Neural cell (in vitro differentiated cells): ENCODE measurements around the gene JDP2. TPM values are rescaled to one million over a fixed set of nuclear protein-coding genes. Genes with fewer than 3 reads are reported as not detected.

Source experiments
- H2AFZ ChIP-seq: fragments of 200-600, 300-800 bp; sonication (generic), shearing (Covaris generic); 2 replicates; pipeline ENCODE4 v1.6.0; 2014; ENCODE audit warnings: low read depth, mild to moderate bottlenecking, antibody characterized with exemption, low read length, moderate library complexity
- H3F3A ChIP-seq: fragments of 200-600 bp; shearing (Covaris generic); 2 replicates; pipeline ENCODE4 v1.6.1; 2016; ENCODE audit warnings: mild to moderate bottlenecking, moderate library complexity, mixed read lengths, antibody characterized with exemption, low read length; ENCODE audit not compliant: insufficient read depth, poor library complexity, severe bottlenecking
- H3K27ac ChIP-seq: fragments of 200-600, 300-800 bp; sonication (generic), shearing (Covaris generic); 2 replicates; pipeline ENCODE4 v1.5.1; 2014; ENCODE audit warnings: mild to moderate bottlenecking, low read length, moderate library complexity
- H3K27me3 ChIP-seq: fragments of 300-800, 200-600 bp; sonication (generic), shearing (Covaris generic); 2 replicates; pipeline ENCODE4 v1.6.0; 2014; ENCODE audit warnings: mild to moderate bottlenecking, low read depth, low read length, moderate library complexity; ENCODE audit not compliant: insufficient read depth
- H3K36me3 ChIP-seq: fragments of 300-800, 200-600 bp; sonication (generic), shearing (Covaris generic); 2 replicates; pipeline ENCODE4 v1.5.1; 2014; ENCODE audit warnings: mild to moderate bottlenecking, antibody characterized with exemption, low read length, moderate library complexity; ENCODE audit not compliant: insufficient read depth
- H3K4me2 ChIP-seq: fragments of 300-800, 200-600 bp; sonication (generic), shearing (Covaris generic); 2 replicates; pipeline ENCODE4 v1.6.0; 2014; ENCODE audit warnings: mild to moderate bottlenecking, low read length
- H3K4me3 ChIP-seq: fragments of 300-800, 200-600 bp; sonication (generic), shearing (Covaris generic); 2 replicates; pipeline ENCODE4 v1.5.1; 2014; ENCODE audit warnings: mild to moderate bottlenecking, low read length, moderate library complexity
- H3K79me2 ChIP-seq: fragments of 200-600 bp; shearing (Covaris generic); replicated peaks from 2 replicates; pipeline ENCODE4 v1.6.0; 2014; ENCODE audit warnings: mild to moderate bottlenecking, low read length, moderate library complexity; ENCODE audit not compliant: insufficient read depth
- H3K9ac ChIP-seq: fragments of 300-800, 200-600 bp; sonication (generic), shearing (Covaris generic); 2 replicates; pipeline ENCODE4 v1.6.1; 2016; ENCODE audit warnings: mild to moderate bottlenecking, low read length, mixed read lengths
- H3K9me2 ChIP-seq: fragments of 200-600 bp; shearing (Covaris generic); 2 replicates; pipeline ENCODE4 v1.6.1; 2016; ENCODE audit warnings: mild to moderate bottlenecking, low read length, mixed read lengths; ENCODE audit not compliant: insufficient read depth
- H3K9me3 ChIP-seq: fragments of 200-600, 300-800 bp; sonication (generic), shearing (Covaris generic); 2 replicates; pipeline ENCODE4 v1.6.1; 2016; ENCODE audit warnings: mild to moderate bottlenecking, mixed run types, low read length, moderate library complexity, mixed read lengths
- H4K20me1 ChIP-seq: fragments of 200-600 bp; shearing (Covaris generic); 2 replicates; pipeline ENCODE4 v1.6.1; 2016; ENCODE audit warnings: mild to moderate bottlenecking, mixed run types; ENCODE audit not compliant: insufficient read depth
- EP300 ChIP-seq: fragments of 450-650 bp; conservative IDR thresholded peaks from 2 replicates; pipeline ENCODE4 v1.6.1; 2014; ENCODE audit warnings: antibody characterized with exemption, mild to moderate bottlenecking, moderate library complexity; ENCODE audit not compliant: poor library complexity, severe bottlenecking
- EZH2 ChIP-seq: fragments of 200-600, 300-800 bp; shearing (Covaris generic), sonication (generic); IDR thresholded peaks from 2 replicates; pipeline ENCODE4 v1.6.1; 2014; ENCODE audit warnings: antibody characterized with exemption, low read length, borderline replicate concordance, mild to moderate bottlenecking; ENCODE audit not compliant: insufficient read depth, poor library complexity, severe bottlenecking
- MXI1 ChIP-seq: fragments of 450-650 bp; conservative IDR thresholded peaks from 2 replicates; pipeline ENCODE4 v1.6.1; 2014; ENCODE audit warnings: antibody characterized with exemption, mild to moderate bottlenecking; ENCODE audit not compliant: poor library complexity, severe bottlenecking
- POLR2AphosphoS5 ChIP-seq: IDR thresholded peaks from 2 replicates; pipeline ENCODE4 v1.6.1; 2012
- RAD21 ChIP-seq: fragments of 450-650 bp; conservative IDR thresholded peaks from 2 replicates; pipeline ENCODE4 v1.6.1; 2014; ENCODE audit warnings: antibody characterized with exemption, mild to moderate bottlenecking, moderate library complexity
- SMC3 ChIP-seq: fragments of 450-650 bp; conservative IDR thresholded peaks from 2 replicates; pipeline ENCODE4 v1.6.1; 2014; ENCODE audit warnings: antibody characterized with exemption, mild to moderate bottlenecking, moderate library complexity; ENCODE audit not compliant: poor library complexity
- TAF1 ChIP-seq: IDR thresholded peaks from 2 replicates; pipeline ENCODE4 v1.6.1; 2012; ENCODE audit warnings: low read depth
- polyA plus RNA-seq: library from polyadenylated mRNA; depleted of rRNA; stranded (reverse); fragments of >200 nt; gene quantifications from 2 replicates; pipeline ENCODE4 v1.2.3, GENCODE V29; 2014
- TF ChIP-seq, protein P1 (sequence below): IDR thresholded peaks from 2 replicates; pipeline ENCODE4 v1.6.1; 2012; ENCODE audit warnings: borderline replicate concordance
- TF ChIP-seq, protein P2 (sequence below): fragments of 450-650 bp; IDR thresholded peaks from 2 replicates; pipeline ENCODE4 v1.5.1; 2014; ENCODE audit warnings: antibody characterized with exemption, mild to moderate bottlenecking, moderate library complexity; ENCODE audit not compliant: poor library complexity, severe bottlenecking

Gene JDP2
- polyA plus RNA-seq, 1 donor from 2014 or later, result 20.3 TPM

DNA sequence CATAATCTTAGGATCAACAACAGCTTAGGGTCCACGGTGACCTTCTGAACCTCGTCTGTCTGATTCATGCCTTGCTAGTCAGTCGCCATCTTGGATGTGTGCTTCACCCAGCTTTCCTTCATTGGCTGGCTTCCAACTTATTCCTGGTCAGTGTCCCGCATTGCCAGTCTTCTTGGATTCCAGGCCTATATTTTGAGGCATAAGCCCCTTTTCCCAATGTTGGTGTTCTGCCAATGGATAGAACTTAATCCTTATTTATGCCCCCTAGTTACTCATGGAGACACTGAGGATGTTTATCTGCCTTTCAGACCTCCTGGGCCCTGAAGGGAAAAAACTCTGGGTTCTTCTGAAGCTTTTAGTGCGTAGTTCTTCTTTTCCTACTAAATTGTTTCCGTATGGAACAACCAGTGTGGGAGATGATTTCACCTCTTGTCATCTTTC is 5.8 kb downstream of the JDP2 start:
- Histone ChIP-seq H3K9me3 (no peaks in the 10 kb centered on the region), H3K4me3 (no peak overlapping the region), H3K9ac (no peak overlapping the region), H3F3A (no peaks in the 10 kb centered on the region), H3K36me3 (no peaks in the 10 kb centered on the region), H2AFZ (no peak overlapping the region), H4K20me1 (no peaks in the 10 kb centered on the region), H3K79me2 (no peaks in the 10 kb centered on the region), H3K27me3 (peaks cover 4% of the 10 kb centered on the region), H3K4me2 (no peak overlapping the region), H3K9me2 (no peaks in the 10 kb centered on the region), H3K27ac (no peak overlapping the region)
- no peak for TF ChIP-seq RAD21
- TF ChIP-seq, protein P1, sequence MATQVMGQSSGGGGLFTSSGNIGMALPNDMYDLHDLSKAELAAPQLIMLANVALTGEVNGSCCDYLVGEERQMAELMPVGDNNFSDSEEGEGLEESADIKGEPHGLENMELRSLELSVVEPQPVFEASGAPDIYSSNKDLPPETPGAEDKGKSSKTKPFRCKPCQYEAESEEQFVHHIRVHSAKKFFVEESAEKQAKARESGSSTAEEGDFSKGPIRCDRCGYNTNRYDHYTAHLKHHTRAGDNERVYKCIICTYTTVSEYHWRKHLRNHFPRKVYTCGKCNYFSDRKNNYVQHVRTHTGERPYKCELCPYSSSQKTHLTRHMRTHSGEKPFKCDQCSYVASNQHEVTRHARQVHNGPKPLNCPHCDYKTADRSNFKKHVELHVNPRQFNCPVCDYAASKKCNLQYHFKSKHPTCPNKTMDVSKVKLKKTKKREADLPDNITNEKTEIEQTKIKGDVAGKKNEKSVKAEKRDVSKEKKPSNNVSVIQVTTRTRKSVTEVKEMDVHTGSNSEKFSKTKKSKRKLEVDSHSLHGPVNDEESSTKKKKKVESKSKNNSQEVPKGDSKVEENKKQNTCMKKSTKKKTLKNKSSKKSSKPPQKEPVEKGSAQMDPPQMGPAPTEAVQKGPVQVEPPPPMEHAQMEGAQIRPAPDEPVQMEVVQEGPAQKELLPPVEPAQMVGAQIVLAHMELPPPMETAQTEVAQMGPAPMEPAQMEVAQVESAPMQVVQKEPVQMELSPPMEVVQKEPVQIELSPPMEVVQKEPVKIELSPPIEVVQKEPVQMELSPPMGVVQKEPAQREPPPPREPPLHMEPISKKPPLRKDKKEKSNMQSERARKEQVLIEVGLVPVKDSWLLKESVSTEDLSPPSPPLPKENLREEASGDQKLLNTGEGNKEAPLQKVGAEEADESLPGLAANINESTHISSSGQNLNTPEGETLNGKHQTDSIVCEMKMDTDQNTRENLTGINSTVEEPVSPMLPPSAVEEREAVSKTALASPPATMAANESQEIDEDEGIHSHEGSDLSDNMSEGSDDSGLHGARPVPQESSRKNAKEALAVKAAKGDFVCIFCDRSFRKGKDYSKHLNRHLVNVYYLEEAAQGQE, result no peak
- TF ChIP-seq SMC3, result no peak
- no peak for TF ChIP-seq EP300
- TF ChIP-seq TAF1, result no peak
- no peak for TF ChIP-seq EZH2
- no peak for TF ChIP-seq POLR2AphosphoS5
- TF ChIP-seq, protein P2, sequence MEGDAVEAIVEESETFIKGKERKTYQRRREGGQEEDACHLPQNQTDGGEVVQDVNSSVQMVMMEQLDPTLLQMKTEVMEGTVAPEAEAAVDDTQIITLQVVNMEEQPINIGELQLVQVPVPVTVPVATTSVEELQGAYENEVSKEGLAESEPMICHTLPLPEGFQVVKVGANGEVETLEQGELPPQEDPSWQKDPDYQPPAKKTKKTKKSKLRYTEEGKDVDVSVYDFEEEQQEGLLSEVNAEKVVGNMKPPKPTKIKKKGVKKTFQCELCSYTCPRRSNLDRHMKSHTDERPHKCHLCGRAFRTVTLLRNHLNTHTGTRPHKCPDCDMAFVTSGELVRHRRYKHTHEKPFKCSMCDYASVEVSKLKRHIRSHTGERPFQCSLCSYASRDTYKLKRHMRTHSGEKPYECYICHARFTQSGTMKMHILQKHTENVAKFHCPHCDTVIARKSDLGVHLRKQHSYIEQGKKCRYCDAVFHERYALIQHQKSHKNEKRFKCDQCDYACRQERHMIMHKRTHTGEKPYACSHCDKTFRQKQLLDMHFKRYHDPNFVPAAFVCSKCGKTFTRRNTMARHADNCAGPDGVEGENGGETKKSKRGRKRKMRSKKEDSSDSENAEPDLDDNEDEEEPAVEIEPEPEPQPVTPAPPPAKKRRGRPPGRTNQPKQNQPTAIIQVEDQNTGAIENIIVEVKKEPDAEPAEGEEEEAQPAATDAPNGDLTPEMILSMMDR, result no peak
- TF ChIP-seq MXI1, result no peak

DNA sequence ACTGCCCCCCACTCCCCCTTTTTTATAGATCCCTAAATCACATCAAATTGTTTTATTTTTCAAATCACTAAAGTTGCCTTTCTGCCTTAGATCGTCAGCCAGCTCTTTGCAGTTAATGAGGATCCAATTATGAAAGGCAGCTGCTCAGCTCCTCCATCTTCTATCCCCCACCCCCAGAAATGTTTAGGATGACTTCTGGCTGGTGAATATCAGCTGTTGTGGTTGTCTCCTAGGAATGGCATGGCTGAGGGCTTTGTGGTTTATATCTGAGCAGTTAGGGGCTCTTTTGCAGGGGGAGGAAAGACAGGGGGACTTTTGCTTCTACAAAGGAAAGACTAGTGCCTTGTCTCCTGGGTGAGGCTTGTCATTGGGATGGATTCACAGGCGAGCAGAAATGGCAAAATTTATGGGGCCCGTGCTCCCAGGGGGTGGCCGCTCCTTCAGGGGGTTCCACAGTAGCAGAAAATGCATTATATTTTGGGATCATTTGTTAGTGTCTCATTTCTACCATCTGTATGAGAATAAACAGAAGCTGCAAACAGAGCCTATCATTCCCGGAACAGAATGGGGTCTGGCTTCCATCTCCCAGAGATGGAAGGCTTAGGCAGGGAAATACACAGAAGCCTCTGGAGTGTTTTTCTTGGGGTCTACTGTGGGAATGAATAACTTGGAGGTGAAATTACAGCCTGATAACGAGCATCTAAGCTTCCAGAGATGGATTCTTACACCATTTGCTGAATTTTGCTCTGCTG is 6.5 kb downstream of the JDP2 start:
- no peak overlapping the region for H2AFZ ChIP-seq
- H3K79me2 ChIP-seq, result no peaks in the 10 kb centered on the region
- H3K36me3 ChIP-seq, result no peaks in the 10 kb centered on the region
- no peaks in the 10 kb centered on the region for H3K9me3 ChIP-seq
- H3K27me3 ChIP-seq, result no peaks in the 10 kb centered on the region
- H3K27ac ChIP-seq, result no peak overlapping the region
- TF ChIP-seq EP300 (no peak), MXI1 (no peak)
- TF ChIP-seq, protein P2, result no peak
- no peak overlapping the region for H3K4me3 ChIP-seq
- no peaks in the 10 kb centered on the region for H3F3A ChIP-seq
- H3K9me2 ChIP-seq, result no peaks in the 10 kb centered on the region
- H3K9ac ChIP-seq, result no peak overlapping the region
- no peaks in the 10 kb centered on the region for H4K20me1 ChIP-seq
- no peak overlapping the region for H3K4me2 ChIP-seq
